Spleen (tissue), 7 donors: Measurements from ENCODE around the gene NPIPA2.
"Not testable (repeated sequence)": the region's sequence is repeated elsewhere in the genome, so short reads cannot be mapped to it uniquely, and the experiment has no call there.

Experiments
- CTCF ChIP-seq, 11 experiments: fragments of 200-600 bp in 7 of 11; fragments of 450-650 bp in 4 of 11; sonication (generic) in 4 of 11; IDR thresholded peaks in 8 of 11; conservative IDR thresholded peaks in 3 of 11; 1 replicate in 7 of 11; 2 replicates in 4 of 11; pipeline versions ENCODE4 v1.4.0 to v1.8.0; 2016 to 2021; ENCODE audit warnings: antibody characterized with exemption in 11 of 11, inconsistent platforms in 4 of 11, mild to moderate bottlenecking in 1 of 11
- POLR2AphosphoS5 ChIP-seq, 3 donors: sonication (generic); formaldehyde crosslinking; IDR thresholded peaks; one replicate each; pipeline ENCODE4 v1.5.1; 2017; ENCODE audit warnings: antibody characterized with exemption in 3 of 3
- donor health status: DM: no; HTN: no; CAD: no; lungs with moderate emphysema.
- donor health status: DM: no; HTN: no; CAD: no.
- donor health status: DM: no; HTN: no; CAD: no.

GRCh38 chr16:14807184-14807678, 64.9 kb downstream of the NPIPA2 start:
- TF ChIP-seq CTCF (IDR thresholded peaks at IDR 0.05 in 8 of 11, conservative IDR thresholded peaks at IDR 0.05 in 3 of 11); POLR2AphosphoS5 (IDR thresholded peaks at IDR 0.05): not testable (repeated sequence)
